T-helper 1 cell treated with Interleukin-12 subunit alpha and Interleukin-12 subunit beta and Interleukin-4 antibody, amounts not matched to agents 30 ng/mL and 1 ng/mL, for 36 hours (primary cell): ENCODE measurements around the gene SEC14L2. TPM values are rescaled to one million over a fixed set of nuclear protein-coding genes. Genes with fewer than 3 reads are reported as not detected.

Experiments used
- intact Hi-C: fragments of 100-400 bp; cut with micrococcal nuclease; formaldehyde crosslinking; loops from one replicate; pipeline ENCODE4 v1.15.1; 2024
- total RNA-seq: library from RNA; stranded (reverse); gene quantifications from 2 replicates; pipeline ENCODE4 v1.2.3, GENCODE V29; 2022

The SEC14L2 gene
- total RNA-seq, 1 donor from 2014 or later = 11.1 TPM

DNA sequence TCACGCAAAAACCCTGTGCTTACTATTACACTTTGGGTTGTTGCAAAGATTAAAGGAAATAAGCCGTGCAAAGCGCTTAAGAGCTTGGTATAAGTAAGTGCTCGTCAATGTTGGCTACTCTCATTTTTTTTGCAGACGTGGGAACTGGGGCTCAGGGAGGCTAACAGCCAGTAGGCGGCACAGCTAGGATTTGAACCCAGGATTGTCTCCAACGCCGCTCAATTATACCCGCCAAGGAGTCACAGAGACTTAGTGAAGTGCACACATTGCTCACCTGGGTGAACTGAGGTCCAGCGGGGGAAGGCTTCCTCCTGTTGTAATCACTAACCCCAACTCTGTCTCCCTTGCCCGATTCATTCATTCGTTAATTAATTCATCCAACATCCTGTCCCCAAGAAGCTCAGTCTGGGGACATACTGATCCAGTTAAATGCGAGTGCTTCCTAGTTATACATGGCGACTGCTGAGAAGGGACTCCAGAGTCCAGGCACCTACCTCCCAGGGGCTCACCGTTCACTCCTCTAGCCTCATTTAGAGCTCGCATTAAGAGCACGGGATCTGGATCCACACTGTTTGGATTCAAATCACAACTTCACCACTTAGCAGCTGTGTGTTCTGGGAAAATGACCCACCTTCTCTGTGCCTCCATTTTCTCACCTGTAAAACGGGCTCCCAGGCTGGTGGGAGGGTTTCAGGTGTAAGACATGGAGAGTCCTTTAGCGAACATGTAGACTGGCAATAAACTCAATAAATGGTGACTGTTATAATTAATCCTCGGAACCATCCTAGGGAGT is 27.9 kb downstream of the SEC14L2 start:
- intact Hi-C loops = loop anchor here (1.0 to 5.0 kb wide), 7 partner anchors 28 to 657 kb away; partner anchors contain the start of genes ASCC2, CASTOR1, OSM and UQCR10

DNA sequence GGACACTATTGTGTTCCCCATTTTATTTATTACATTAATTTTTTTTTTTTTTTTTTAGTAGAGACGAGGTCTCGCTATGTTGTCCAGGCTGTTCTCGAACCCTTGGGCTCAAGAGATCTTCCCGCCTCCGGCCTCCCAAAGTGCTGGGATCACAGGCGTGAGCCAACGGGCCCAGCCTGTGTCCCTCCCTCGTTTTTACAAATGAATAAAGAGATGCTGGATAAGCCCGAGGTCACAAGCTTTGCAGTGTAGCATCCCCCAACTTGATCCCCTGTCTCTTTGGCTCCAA is 28.5 kb downstream of the SEC14L2 start:
- intact Hi-C loops = no loop called here

DNA sequence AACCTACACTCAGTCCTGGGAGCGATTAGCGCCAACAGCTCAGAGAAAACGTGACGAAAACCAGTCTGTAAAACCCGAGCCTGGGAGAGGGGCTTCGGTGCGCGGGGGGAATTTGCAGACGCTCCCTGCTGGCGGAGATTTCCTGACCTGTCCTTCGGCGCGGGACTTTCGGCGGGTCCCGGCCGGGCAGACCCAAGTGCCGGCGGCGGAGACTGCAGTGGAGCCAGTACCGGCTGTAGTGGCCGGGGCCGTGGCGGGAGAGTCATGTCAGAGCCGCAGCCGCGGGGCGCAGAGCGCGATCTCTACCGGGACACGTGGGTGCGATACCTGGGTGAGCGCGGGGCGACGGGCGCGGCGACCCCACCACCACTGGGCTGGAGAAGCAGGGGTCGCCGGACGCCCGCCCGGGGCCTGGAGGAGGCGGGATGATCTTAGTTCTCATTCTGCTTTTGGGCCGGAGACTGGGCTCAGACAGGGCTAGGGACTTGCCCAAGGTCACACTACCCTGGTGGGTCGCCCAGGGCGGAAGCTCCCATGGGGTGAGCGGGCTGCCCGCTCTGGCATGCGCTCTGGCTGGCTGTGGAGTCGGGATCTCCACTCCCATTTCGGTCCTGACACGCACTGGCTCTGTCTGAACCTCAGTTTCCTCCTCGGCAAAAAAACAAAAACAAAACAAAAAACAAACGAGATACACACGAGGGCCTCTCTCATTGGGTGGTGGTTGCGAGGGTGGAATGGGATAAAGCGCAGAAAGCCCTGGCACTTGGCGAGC is 29.0 kb downstream of the SEC14L2 start, which contains the start of gene MTFP1:
Gene MTFP1 (plus strand): TSS at position 153 of the 772 bp plus-strand sequence. CDS start 112 bp downstream, at position 265.
- intact Hi-C loops = loop anchor here (1.0 to 2.0 kb wide), 5 partner anchors 9 to 59 kb away; no protein-coding TSS in a partner anchor

DNA sequence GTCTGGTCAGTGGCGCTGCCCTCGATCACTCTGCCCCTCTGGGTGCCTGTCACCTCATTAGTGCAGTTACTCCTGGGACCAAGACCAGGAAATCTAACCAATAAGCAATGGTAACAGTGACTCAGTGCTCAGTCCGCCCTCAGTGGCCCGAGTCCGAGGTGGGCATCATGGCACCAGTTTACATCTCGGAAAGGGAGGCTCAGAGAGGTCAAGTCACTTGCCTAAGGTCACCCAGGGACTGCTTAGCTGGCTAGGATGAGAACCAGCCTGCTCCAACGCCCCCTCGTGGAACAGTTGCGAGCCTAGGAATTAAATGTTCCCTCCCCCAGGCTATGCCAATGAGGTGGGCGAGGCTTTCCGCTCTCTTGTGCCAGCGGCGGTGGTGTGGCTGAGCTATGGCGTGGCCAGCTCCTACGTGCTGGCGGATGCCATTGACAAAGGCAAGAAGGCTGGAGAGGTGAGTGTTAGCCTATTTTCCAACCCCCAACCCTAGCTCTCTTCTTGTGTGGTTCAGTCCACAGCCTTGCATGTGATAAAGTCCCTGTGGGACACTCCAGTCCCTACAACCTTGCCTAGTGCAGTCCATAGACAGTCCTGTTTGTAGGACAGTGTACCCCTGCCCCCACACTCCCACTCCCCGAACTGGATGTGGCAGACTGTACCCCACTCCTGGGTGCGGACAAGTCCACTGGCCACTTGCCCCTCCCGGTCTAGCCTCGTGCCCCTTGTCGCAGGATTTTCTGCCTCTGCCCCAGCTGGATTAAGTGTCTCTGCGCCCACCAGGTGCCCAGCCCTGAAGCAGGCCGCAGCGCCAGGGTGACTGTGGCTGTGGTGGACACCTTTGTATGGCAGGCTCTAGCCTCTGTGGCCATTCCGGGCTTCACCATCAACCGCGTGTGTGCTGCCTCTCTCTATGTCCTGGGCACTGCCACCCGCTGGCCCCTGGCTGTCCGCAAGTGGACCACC is 29.9 kb downstream of the SEC14L2 start:
- intact Hi-C loops = loop anchor here (1.0 to 2.0 kb wide), 5 partner anchors 9 to 59 kb away; no protein-coding TSS in a partner anchor

DNA sequence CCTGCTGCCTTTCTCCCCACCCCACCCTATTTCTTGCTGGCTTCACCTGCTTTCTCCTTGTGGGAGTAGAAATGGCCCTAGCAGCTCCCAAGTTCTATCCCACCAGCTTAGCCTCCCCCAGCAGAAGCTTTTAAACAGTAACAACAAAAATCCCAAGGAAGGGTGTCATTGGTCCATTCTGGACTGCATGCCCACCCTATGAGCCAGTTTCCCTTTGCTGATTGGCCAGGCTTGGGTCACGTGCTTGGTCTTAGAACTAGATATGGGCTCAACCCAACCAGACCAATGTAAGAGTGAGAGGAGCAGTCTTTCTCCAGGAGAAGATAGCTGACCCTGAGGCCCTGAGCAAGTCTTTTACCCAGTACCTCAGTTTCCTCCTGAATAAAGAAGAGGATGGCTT is 31.1 kb downstream of the SEC14L2 start:
- intact Hi-C loops = loop anchor here (2.0 kb wide), 1 partner anchor 31 kb away; no protein-coding TSS in a partner anchor

DNA sequence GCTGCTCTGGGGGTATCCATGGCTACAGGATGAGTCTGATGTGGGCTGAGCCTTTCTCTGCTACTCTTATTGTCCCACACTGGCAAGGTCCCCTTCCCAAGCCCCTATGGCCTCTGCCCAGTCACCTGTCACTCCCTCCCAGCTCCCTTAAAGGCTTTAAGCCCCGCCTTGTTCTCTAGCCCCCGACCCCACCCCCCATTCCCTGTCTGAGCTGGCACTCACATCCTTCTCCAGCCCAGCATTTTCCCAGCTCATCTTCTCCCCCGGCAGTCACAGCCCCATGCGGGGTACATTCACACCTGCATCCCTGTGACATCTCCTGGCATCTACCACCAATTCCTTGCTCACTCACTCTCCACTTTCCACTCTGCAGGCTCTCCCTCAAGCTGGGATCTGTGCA is 33.1 kb downstream of the SEC14L2 start:
- intact Hi-C loops = no loop called here

DNA sequence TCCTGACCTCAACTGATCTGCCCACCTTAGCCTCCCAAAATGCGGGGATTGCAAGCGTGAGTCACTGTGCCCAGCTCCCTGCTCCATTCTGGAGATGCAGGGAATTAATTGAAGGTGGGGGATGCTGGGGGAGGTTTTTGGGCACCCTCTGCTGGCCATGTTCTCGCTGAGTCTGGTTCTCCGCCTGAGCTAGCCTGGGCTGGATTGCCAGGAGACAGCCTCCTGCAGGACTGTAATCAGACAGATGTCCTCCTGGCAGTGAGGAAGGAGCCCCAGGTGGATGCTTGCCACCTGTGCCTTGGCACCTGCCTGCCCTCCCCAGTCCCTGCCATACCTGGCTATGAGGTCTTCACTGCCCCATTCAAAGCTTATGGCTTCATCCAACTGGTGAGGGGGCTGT is 34.1 kb downstream of the SEC14L2 start:
- intact Hi-C loops = no loop called here

DNA sequence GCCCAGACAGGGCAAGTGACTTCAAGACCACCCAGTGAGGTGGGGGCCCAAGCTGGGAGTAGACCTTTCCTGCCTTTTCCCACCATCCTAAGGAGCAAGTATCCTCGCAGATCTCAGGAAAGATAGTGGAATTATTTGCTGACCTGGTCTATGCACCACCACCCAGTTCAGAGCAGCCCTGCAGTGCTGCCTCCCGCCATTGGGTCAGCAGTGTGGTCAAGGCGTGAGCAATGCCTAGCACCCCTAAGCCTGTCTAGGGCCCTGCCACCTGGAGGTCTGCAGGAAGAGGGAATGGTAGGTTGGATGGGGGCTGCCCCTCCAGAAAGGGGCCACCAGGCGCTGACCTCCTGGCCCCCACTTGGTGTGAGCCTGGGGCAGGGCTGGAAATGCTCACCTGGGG is 35.3 kb downstream of the SEC14L2 start:
- intact Hi-C loops = no loop called here

DNA sequence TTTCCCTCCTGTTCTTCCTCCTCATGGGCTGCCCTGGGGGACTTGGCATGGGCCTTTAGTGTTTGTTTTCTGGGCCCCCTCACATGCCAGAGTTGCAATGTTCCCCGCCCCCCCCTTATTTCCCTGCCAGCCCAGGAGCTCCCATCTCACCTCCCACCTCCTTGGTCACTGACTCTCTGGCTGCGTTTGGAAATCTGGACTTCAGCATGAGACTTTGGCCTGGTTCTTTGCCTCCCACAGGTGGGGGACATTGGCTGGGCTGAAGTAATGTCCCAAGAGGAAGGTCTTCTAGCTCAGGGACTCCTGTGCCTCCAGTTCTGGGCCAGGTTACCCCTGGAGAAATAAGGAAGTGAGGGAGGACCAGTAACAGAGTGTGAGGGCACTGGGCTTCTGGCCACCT is 35.7 kb downstream of the SEC14L2 start:
- intact Hi-C loops = no loop called here

DNA sequence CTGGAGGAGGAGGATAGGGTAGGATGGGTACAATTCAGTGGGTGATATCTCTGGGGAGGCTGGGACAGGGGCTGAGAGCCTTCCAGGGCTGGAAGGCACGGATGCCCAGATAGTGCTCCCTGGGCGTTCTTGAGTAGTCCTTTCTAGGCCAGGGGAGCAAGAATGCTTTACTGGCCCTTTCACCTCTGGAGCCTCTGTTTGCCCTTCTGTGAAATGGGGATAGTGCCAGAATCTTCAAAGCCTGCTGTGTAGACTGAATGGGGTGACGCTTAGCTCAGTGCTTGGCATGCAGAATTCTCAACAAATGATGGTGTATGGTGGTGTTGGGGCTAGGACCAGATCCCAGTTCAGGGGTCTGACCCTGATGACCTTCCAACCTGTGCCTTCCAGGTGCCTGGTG is 36.4 kb downstream of the SEC14L2 start:
- intact Hi-C loops = no loop called here

DNA sequence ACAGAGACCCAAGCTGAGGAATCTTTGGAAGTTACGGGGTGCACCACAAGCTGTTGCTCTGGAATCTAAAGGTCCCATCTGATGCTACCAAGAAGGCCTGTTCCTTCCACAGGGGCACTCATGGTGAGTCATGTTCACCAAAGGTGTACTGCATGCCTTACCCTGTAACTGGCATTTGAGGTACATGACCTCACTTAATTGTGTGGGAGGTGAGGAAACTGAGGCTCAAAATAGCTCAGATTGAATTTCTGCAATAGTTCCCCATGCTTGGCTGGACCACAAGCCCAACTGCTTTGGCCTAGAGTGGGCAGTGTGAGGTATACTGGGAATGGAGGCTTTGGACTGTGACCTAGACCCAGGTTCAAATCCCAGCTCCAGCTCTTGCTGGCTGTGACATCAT is 37.0 kb downstream of the SEC14L2 start:
- intact Hi-C loops = no loop called here

DNA sequence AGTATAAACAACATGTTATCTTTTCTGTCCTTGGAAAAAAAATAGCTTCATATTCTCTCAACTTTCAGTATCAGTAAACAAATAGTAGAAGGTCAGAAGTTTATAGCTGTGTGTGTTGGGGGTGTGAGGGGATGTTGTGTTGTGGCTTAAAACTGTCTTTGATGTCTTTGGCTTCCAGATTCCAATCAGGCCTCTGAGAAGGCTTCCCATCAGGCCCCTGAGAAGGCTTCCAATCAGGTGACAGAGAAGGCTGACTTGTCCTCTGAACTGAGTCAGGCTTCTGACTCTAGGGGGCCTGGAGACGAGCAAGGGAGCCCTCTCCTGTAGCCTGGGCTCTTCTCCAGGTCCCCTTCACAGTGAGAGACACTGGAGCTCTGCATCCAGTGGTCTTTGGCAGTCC is 38.0 kb downstream of the SEC14L2 start:
- intact Hi-C loops = loop anchor here (1.0 kb wide), 1 partner anchor 9 kb away; no protein-coding TSS in a partner anchor

DNA sequence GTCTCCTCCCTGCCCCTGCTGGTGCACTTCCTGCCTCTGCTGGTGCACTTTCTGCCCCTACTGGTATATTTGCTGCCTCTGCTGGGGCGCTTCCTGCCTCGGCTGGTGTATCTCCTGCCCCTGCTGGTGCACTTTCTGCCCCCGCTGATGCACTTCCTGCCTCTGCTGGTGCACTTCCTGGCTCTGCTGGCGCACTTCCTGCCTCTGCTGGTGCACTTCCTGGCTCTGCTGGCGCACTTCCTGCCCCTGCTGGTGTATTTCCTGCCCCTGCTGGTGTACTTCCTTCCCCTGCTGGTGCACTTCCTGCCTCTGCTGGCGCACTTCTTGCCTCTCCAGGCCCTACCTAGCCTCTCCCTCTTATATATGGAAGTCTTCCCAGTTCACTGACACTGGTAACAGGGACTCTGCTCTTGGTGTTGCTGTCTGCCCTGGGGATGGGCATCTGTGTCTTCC is 38.9 kb downstream of the SEC14L2 start:
- intact Hi-C loops = loop anchor here (1.0 kb wide), 1 partner anchor 9 kb away; no protein-coding TSS in a partner anchor

DNA sequence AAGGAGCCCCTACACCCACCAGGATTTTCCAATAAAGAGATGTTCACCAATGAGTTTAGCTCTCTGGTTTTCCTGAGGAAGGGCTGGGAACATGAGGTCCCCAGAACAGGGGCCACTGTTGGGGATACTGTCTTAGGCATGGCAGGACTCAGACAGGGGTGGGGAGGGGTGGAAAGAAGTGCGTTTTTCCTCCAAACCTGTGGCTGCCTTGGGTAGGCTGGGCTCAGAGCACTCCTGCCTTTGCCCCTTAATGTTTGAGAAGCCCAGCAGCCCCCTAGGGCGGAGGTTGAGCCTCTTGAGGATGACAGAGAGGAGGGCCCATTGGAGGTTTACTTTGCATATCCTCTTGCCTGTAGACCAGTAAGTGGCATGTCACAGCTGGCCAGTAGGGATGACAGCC is 39.4 kb downstream of the SEC14L2 start:
- intact Hi-C loops = no loop called here

DNA sequence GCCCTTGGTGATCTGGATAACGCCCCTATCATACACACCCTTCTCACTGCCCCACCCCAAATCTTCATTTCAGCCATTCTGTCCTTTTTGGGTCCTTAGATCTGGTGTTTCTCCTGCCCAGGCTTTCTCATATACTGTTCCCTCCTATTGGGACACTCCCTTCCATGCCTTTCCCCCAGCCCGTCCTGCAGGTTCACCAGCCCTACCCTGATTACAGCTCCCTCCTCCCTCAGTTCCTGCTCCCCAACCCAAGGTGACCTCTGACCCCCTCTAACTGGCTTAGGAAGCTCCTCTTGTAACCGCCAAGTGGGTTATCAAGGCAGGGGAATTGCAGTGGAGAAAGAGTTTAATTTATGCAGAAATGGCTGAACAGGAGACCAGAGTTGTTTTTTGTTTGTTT is 41.7 kb downstream of the SEC14L2 start:
- intact Hi-C loops = no loop called here

DNA sequence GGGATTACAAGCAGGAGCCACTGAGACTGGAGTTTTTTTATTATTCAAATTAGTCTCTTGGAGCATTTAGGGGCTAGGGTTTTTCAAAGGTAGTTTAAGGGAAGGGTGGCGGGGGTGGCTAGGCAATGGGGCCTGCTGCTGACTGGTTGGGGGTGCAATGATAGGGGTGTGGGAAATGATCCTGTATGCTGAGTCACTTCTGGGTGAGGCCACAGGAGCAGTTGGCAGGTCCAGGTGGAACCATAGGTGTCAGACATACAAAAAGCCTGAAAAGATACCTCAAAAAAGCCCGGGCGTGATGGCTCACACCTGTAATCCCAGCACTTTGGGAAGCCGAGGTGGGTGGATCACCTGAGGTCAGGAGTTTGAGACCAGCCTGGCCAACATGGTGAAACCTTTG is 42.4 kb downstream of the SEC14L2 start:
- intact Hi-C loops = no loop called here

DNA sequence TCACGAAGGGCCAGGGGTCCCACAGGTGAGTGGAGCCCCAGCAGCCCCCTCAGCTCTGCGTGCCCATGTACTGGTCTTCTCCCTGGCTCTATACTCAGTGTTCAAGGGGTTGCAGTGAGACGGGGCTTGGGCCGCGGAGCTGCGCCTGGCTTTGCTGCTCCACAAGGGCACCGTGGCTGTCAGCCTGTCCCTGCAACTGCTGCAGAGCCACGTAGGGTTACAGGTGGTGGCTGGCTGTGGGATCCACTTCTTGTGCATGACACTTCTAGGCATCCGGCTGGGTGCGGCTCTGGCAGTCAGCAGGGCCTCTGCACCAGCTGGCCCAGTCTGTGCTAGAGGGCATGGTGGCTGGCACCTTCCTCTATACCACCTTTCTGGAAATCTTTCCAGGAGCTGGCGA is 43.0 kb downstream of the SEC14L2 start:
- intact Hi-C loops = loop anchor here (5.0 kb wide), 1 partner anchor 153 kb away; the partner anchor contains the start of gene CASTOR1

DNA sequence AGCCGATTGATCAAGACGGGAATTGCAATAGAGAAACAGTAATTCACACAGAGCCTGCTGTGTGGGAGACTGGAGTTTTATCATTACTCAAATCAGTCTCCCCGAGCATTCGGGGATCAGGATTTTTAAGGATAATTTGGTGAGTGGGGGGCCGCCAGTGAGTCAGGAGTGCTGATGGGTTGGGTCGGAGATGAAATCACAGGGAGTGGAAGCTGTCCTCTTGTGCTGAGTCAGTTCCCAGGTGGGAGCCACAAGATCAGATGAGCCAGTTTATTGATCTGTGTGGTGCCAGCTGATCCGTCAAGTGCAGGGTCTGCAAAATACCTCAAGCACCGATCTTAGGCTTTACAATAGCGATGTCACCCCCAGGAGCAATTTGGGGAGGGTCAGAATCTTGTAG is 44.3 kb downstream of the SEC14L2 start:
- intact Hi-C loops = loop anchor here (5.0 kb wide), 1 partner anchor 154 kb away; the partner anchor contains the start of gene CASTOR1

DNA sequence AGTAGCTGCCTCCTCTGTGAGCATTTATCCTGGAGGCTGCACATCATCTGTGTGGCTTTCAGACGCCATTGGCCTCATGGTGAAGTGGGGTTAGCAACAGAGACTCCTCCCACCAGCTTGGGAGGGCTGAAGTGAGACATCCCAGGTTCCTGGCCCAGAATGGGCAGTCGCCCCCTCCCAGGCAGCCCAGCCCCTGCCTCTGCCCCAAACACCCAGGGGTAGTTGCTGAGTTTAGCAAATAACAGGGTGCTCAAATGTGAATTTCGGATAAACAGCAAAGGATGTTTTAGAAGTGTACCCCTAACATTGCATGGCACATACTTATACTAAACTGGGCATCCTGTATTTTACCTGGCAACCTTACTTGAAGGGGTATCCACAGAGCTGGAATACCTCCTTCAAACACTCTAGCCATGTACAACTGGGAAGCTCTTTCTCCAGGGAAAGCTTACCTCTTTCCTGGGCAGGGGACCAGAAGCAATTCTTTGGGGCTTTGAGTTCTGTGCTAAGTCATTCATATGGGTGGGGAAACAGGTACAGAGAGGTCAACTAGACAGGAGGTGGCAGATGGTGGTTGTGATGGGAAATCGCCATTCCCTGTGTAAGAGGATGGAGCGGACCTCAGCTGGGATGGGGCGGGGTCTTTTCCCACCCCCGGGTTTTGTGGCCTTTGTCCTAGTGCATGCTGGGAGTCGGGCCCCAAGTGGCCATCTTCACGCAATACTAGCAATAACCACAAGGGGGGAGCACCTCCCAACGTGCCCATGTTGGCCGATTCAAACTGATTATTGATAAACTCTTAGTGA is 48.0 kb downstream of the SEC14L2 start:
- intact Hi-C loops = loop anchor here (1.0 to 5.0 kb wide), 6 partner anchors 14 to 189 kb away; partner anchors contain the start of genes CASTOR1 and TCN2
